ENCODE measurements around the gene DUS1L.

DNA sequence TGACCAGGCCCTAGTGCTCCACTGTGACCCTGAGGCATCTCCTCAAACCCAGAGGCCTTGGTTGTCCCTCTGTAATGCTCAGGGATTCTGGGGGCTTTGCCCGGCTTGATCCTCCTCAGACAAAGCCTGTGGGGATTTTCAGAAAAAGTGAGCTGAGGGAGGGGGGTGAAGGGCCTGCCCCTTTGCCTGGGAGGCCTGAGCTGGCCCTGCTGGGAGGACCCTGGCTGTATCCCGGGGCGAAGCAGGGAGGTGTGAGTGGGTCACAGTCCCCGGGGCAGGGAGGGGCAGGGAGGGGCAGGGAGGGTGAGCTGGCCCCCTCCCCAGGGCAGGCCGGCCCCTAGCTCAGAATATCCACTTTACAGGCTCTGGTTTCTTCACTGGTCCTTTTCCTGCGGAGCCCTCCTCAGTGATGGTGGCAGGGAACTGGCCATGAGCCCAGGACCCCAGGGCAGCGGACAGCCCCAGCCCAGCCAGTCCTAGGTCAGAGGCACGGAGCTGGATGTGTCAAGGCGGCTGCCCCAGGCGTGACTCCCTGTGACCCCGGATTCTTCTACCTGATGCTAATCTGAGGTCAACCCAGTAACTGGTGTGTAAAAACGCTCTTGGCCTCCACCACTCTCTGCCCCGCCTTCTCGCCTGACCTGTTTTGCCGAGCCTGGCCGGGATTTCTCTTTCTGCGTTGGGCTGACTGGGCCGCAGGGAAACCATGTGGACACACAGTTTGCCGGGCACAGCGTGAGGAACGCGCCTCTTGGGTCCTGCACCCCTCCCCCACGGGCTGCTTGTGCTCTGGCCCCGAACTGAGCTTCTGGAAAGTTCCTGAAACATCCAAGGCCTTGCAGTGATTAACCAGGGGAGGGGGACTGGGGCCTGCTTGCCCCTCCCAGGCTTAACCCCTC is 38.2 kb upstream of the DUS1L start:
- no peak for TF ChIP-seq CTCF (IDR thresholded peaks at IDR 0.05)
- no peak for TF ChIP-seq ZFX (IDR thresholded peaks at IDR 0.05; ENCODE audit: borderline replicate concordance)

Measured in 22Rv1 (cell line).